Stimulated activated naive CD8-positive, alpha-beta T cell treated with anti-CD3 and anti-CD28 coated beads, Interleukin-15, Interleukin-2, amounts not matched to agents 100 ng/mL and 50 ng/mL, for 24 hours (primary cell): Measurements from ENCODE around the gene DYNC1H1.
"Not testable (repeated sequence)": the region's sequence is repeated elsewhere in the genome, so short reads cannot be mapped to it uniquely, and the experiment has no call there.

Experiments
- H3K27ac Mint-ChIP-seq: one replicate; pipeline ENCODE4 v1.8.0; 2021; ENCODE audit warnings: mild to moderate bottlenecking, mixed read lengths
- H3K27me3 Mint-ChIP-seq: one replicate; pipeline ENCODE4 v1.8.0; 2021; ENCODE audit warnings: mixed read lengths
- H3K36me3 Mint-ChIP-seq: one replicate; pipeline ENCODE4 v1.8.0; 2021; ENCODE audit warnings: low read depth, mixed read lengths
- H3K4me1 Mint-ChIP-seq: one replicate; pipeline ENCODE4 v1.8.0; 2021; ENCODE audit warnings: low read depth, mixed read lengths
- H3K4me3 Mint-ChIP-seq: one replicate; pipeline ENCODE4 v1.8.0; 2021; ENCODE audit warnings: mild to moderate bottlenecking, mixed read lengths
- H3K9me3 Mint-ChIP-seq: one replicate; pipeline ENCODE4 v1.8.0; 2021; ENCODE audit warnings: mixed read lengths

The DYNC1H1 gene

DNA sequence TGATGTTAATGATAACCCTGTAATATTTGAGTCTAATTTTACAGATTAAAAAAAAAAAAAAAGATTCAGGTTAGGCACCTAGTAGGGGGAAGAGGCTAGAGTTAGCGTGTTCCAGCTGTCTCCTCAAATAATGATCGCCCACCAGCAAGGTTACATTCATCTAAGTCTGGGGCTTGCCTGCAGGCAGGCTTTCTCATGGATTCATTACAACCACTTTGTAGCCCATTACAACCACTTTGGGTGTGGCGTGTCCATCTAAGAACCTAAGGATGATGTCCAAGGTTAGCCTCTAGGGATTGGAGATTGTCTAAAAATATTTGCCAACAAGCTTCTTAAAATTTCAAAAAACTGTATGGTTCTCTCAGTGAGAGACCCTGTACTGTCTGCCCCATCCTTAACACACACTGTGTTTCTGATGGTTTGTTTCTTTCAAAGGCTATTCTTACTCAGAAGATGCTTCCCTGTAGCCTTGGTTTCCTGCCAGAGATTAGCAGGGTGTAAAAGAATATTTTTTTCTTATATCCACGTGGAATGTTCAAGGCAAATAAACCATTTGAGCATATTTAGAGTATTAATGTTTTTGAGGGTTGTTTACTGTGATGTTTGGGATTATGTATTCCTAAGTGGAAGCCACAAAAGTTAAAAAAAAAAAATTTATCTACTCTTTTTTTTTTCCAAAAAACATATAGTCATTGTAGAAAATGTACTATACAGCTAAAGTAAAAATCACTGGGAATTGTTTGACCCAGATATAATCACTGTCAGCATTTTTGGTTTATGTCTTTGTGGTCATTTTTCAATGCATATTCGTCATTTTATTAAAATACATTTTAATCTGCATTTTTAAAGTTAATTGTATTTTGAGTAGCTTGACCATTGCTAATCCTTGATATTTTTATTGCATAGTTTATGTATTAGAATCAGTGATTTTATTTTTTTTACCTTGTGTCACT, 1.7 kb downstream of the DYNC1H1 start:
- H3K36me3 Mint-ChIP-seq = peaks cover 27% of the 10 kb centered on the region
- H3K9me3 Mint-ChIP-seq = no peaks in the 10 kb centered on the region
- peak overlapping the region; percentile 67 for H3K27ac Mint-ChIP-seq
- peaks cover 46% of the 10 kb centered on the region for H3K4me1 Mint-ChIP-seq
- H3K4me3 Mint-ChIP-seq = peak overlapping the region; percentile 88
- H3K27me3 Mint-ChIP-seq = no peaks in the 10 kb centered on the region

DNA sequence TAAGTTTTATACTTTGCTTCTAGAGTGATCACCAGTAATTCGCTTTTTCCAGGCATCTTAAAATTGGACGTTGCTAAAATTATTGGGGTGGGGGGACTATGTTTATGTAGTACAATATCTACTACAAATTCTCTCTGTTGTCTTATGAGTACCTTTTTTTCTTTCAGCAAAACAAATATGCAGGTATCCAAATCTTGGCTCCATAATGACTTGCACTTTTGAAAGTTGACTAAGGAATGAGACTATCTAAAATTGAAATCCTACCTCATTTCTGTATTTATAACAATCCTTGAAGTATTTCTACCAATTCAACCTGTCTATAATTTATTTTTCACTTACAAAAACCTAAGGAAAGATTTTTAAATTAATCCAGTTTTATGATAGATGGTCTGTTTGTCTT, 2.4 kb downstream of the DYNC1H1 start:
- Mint-ChIP-seq H3K27ac (peak overlapping the region; percentile 22), H3K4me3 (peak overlapping the region; percentile 54), H3K9me3 (no peaks in the 10 kb centered on the region), H3K4me1 (peaks cover 43% of the 10 kb centered on the region), H3K36me3 (peaks cover 27% of the 10 kb centered on the region), H3K27me3 (no peaks in the 10 kb centered on the region)

DNA sequence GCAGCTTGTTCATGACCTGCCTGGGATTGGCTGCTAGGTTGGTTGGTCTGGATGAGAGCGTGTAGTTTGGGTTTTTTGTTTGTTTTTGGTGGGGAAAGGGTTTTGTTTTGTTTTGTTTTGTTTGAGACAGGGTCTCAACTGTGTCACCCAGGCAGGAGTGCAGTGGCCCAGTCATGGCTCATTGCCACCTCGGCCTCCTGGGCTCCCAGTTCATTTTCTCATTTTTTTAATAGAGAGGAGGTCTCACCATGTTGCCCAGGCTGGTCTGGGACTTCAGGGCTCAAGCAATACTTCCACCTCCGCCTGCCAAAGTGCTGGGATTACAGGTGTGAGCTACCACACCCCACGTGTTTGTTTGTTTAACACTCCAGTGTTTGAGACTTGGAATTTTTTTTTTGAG, 3.8 kb downstream of the DYNC1H1 start:
- peaks cover 57% of the 10 kb centered on the region for H3K4me1 Mint-ChIP-seq
- H3K27me3 Mint-ChIP-seq = no peaks in the 10 kb centered on the region
- no peak overlapping the region for H3K4me3 Mint-ChIP-seq
- no peaks in the 10 kb centered on the region for H3K9me3 Mint-ChIP-seq
- peaks cover 27% of the 10 kb centered on the region for H3K36me3 Mint-ChIP-seq
- peak overlapping the region; percentile 29 for H3K27ac Mint-ChIP-seq

DNA sequence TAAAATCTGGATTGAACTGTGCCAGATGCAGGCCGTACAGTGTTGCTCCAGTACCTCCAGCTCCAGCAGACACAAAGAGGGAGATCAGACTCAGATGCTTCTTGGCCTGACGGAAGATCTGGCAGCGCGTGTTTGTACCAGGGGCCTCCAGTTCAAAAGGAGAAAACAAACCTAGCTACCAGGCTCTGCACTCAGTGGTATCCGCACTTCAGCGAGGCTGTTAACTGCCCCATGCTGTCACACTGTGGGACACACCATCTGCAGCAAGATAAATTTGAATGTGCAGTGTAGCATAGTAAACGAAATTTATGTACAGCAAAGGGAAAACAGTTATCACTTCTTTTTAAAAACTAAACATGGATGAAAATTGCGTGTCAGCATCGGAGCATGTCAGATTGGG, 5.1 kb downstream of the DYNC1H1 start:
- Mint-ChIP-seq H3K4me1 (peaks cover 51% of the 10 kb centered on the region), H3K9me3 (no peaks in the 10 kb centered on the region), H3K27me3 (no peaks in the 10 kb centered on the region), H3K27ac (peak overlapping the region; percentile 45), H3K4me3 (no peak overlapping the region), H3K36me3 (peaks cover 27% of the 10 kb centered on the region)

DNA sequence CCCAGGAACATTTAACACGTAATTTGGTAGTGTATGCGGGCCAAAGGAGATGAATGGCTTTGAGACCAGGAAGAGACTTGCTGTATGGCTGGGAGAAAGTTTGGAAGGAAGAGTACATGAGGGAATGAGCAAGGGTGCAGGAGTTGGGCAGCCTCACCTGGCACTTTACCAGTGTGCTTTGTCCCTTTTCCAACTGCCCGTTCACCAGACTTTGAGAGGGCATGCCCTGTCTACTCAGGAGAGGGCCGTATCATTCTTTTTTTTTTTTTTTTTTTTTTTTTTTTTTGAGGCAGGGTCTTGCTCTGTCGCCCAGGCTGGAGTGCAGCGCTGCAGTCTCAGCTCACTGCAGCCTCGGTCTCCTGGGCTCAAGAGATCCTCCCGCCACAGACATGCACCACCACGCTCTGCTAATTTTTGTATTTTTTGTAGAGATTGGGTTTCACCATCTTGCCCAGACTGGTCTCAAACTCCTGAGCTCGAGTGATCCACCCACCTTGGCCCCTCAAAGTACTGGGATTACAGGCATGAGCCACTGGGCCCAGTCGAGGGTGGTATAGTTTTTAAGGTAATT, 6.5 kb downstream of the DYNC1H1 start:
- Mint-ChIP-seq H3K9me3 (no peaks in the 10 kb centered on the region), H3K27ac (no peak overlapping the region), H3K4me1 (peaks cover 49% of the 10 kb centered on the region), H3K27me3 (no peaks in the 10 kb centered on the region), H3K4me3 (no peak overlapping the region), H3K36me3 (peaks cover 34% of the 10 kb centered on the region)

DNA sequence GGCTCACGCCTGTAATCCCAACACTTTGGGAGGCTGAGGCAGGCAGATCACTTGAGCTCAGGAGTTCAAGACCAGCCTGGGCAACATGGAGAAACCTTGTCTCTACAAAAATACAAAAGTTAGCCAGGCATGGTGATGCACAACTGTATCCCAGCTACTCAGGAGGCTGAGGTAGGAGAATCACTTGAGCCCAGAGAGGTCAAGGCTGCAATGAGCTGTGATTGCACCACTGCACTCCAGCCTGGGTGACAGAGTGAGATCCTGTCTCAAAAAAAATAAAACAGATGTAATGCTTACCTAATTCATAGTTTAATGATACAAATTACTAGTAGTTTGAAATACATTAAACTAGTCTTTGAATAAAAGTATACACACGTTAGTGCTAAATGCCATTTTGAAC, 7.1 kb downstream of the DYNC1H1 start:
- not testable (repeated sequence) for H3K4me3 Mint-ChIP-seq, H3K27me3 Mint-ChIP-seq, H3K9me3 Mint-ChIP-seq, H3K27ac Mint-ChIP-seq
- Mint-ChIP-seq H3K4me1 (peaks cover 44% of the 10 kb centered on the region), H3K36me3 (peaks cover 35% of the 10 kb centered on the region)

DNA sequence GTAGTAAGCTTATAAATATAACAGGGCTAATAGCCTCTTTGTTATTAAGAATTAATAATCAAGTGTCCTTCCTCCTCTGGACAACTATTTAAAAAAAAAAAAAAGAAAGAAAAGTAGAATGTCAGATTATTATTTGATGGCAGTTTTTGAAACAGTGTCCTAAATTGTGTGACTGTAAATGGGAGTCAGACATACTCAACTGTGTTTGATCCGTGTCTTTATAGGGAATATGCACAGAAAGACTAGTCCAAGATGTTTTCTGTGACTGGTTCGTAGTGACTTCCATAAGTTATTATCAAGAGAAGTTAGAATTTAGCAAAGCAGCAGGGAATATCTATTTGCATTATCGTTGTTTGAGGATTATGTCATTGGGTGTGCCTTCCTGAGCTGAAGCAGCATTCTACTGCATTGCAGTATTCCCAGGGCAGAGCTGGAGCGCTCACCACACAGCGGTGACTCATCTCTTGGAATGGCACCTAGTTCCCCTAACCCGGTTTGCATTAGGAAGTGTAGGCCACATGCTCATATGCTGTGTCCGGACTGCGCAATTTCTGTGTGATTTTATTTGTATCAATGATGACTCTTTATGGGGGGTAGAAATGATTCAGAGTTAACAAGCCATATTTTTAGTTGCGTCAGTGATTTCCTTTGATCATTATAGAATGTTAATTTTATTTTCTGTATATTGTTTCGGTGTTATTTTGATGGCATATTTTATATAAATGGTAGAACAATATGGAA, 7.9 kb downstream of the DYNC1H1 start:
- Mint-ChIP-seq H3K4me1 (peaks cover 37% of the 10 kb centered on the region), H3K27me3 (no peaks in the 10 kb centered on the region), H3K4me3 (no peak overlapping the region), H3K27ac (peak overlapping the region; percentile 54), H3K36me3 (peaks cover 42% of the 10 kb centered on the region), H3K9me3 (no peaks in the 10 kb centered on the region)

DNA sequence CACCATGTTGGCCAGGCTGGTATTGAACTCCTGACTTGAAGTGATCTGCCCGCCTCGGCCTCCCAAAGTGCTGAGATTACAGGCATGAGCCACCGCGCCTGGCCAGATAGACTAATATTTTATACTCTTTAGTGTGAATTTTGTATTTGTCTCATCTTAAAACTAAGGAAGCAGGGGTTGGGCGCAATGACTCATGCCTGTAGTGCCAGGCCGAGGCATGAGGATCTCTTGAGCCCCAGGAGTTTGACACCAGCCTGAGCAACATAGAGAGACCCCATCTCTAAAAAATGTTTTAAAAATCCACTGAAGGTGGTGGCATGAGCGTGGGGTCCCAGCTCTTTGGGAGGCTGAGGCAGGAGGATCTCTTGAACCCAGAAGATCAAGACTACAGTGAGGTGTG, 9.0 kb downstream of the DYNC1H1 start:
- Mint-ChIP-seq H3K36me3 (peaks cover 38% of the 10 kb centered on the region), H3K4me3 (no peak overlapping the region), H3K27ac (no peak overlapping the region), H3K27me3 (no peaks in the 10 kb centered on the region), H3K4me1 (peaks cover 30% of the 10 kb centered on the region), H3K9me3 (no peaks in the 10 kb centered on the region)

DNA sequence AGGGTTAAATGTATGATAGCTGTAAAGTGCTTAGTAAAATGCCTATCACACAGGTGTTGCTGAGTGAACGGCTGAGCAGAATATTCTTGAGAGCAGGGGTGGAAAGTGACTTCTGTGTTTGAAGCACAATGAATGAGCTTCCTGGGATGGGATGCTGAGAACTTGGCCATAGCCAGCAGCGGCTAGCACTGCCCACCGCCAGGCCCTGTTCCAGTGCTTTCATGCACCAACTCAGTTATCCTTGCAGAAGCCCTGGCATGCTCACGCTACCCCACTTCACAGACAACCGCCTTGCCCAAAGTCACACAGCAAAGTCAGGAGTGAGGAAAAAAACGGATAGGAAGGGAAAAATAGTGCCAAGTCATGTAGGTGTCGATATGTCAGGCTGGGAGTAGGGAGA, 10.9 kb downstream of the DYNC1H1 start:
- Mint-ChIP-seq H3K9me3 (no peaks in the 10 kb centered on the region), H3K27ac (no peak overlapping the region), H3K4me1 (peaks cover 28% of the 10 kb centered on the region), H3K4me3 (no peak overlapping the region), H3K27me3 (no peaks in the 10 kb centered on the region), H3K36me3 (peaks cover 40% of the 10 kb centered on the region)

DNA sequence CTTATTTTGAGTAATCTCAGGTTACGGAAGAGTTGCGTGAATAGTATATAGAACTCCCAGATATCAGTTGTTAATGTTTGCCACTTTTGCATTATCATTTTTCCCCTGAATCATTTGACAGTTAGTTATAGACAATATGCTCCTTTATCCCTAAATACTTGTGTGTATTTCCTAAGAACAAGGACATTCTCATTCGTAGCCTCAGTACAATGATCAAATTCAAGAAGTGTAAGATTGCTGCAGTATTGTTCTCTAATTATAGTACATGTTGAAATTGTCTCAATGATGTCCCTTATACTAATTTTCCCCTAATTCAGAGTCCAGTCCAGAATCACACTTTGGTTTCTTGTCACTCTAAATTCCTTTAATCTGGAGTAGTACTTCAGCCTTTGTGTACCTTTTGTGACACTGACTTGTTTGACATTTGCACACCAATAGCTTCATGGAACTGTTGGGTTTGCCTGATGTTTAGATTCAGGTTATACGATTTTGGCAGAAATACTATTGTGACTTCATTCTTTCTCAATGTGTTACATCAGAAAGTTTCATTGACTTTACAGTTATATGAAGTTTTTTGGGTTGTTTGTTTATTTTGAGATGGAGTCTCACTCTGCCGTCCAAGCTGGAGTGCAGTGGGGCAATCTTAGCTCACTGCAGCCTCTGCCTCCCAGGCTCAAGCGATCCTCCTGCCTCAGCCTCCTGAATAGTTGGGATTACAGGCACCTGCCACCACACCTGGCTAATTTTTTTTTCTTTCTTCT, 13.1 kb downstream of the DYNC1H1 start:
- Mint-ChIP-seq H3K36me3 (peaks cover 47% of the 10 kb centered on the region), H3K27ac (no peak overlapping the region), H3K9me3 (no peaks in the 10 kb centered on the region), H3K4me1 (peaks cover 19% of the 10 kb centered on the region), H3K27me3 (no peaks in the 10 kb centered on the region), H3K4me3 (no peak overlapping the region)

DNA sequence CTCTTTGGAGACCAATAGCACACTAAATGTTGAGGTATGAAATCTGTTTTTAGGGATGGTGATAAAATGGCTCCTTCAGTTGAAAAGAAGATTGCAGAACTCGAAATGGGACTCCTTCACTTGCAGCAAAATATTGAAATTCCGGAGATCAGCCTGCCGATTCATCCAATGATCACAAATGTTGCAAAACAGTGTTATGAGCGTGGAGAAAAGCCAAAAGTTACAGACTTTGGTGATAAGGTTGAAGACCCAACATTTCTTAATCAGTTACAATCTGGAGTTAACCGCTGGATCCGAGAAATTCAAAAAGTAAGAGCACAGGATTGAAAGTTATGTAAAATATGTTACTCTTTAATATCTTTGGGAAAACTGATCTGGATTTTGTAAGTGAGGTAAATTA, 15.3 kb downstream of the DYNC1H1 start:
- Mint-ChIP-seq H3K27ac (no peak overlapping the region), H3K9me3 (no peaks in the 10 kb centered on the region), H3K27me3 (no peaks in the 10 kb centered on the region), H3K4me3 (no peak overlapping the region), H3K36me3 (peaks cover 56% of the 10 kb centered on the region), H3K4me1 (peaks cover 12% of the 10 kb centered on the region)

DNA sequence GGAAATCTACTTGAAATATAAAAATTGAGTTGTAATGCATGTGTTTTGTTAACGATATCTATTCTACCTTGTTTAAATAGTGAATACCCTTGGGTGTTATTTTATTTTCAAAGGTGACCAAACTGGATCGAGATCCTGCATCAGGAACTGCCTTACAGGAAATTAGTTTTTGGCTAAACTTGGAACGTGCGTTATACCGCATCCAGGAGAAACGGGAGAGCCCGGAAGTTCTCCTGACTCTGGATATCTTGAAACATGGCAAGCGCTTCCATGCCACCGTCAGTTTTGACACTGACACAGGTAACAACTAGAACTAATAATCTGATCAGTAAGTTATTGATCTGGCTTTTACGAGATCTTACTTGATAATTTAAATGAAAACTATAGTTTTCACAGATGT, 15.9 kb downstream of the DYNC1H1 start:
- Mint-ChIP-seq H3K4me3 (no peak overlapping the region), H3K27ac (no peak overlapping the region), H3K4me1 (peaks cover 12% of the 10 kb centered on the region), H3K27me3 (no peaks in the 10 kb centered on the region), H3K9me3 (no peaks in the 10 kb centered on the region), H3K36me3 (peaks cover 56% of the 10 kb centered on the region)

DNA sequence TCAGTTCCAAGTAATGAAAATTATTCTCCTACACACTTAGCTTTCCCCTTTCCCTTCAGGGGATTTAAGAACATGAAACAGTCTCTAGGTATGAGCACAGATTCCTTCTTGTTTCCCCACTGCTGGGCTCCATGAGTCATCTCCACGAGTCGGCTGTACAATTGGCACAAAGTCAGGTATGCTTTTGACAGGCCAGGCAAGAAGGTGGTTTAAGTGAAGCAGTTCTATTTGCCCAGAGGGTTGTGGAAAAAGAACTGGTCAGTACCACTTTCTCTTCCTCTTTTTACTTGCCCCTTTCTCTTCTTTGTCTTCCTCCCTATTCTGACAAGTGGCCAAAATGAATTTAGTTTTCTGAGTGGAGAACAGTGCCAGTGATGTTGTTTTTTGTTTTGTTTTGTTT, 16.3 kb downstream of the DYNC1H1 start:
- no peak overlapping the region for H3K4me3 Mint-ChIP-seq
- peaks cover 12% of the 10 kb centered on the region for H3K4me1 Mint-ChIP-seq
- H3K27ac Mint-ChIP-seq = peak overlapping the region; percentile 3
- peaks cover 58% of the 10 kb centered on the region for H3K36me3 Mint-ChIP-seq
- H3K9me3 Mint-ChIP-seq = no peaks in the 10 kb centered on the region
- H3K27me3 Mint-ChIP-seq = no peaks in the 10 kb centered on the region

DNA sequence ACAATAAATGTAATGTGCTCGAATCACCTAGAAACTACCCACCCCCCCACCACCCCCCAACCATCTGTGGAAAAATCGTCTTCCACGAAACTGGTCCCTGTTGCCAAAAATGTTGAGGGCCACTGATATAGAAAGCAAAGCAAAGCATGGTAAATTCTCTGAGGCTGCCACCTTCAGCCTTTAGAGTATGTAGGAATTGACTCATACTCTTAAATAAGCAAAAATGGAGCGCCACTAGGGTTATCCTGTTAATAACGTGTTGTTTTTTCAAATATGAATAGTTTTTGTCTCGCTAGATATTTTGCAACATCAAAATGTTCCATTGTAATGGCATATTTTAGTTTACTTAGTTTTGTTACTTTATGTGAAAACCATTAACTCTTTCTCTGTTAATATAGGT, 18.2 kb downstream of the DYNC1H1 start:
- no peak overlapping the region for H3K4me3 Mint-ChIP-seq
- H3K27me3 Mint-ChIP-seq = no peaks in the 10 kb centered on the region
- peaks cover 12% of the 10 kb centered on the region for H3K4me1 Mint-ChIP-seq
- peaks cover 66% of the 10 kb centered on the region for H3K36me3 Mint-ChIP-seq
- H3K27ac Mint-ChIP-seq = no peak overlapping the region
- H3K9me3 Mint-ChIP-seq = no peaks in the 10 kb centered on the region
